PFSK-1 (cell line): ENCODE measurements around the gene PIM3.

Experiments used
- FOXP2 ChIP-seq: optimal IDR thresholded peaks from 2 replicates; pipeline ENCODE3; 2011; ENCODE audit warnings: borderline replicate concordance, control low read depth, inconsistent platforms; ENCODE audit not compliant: insufficient read depth; ENCODE audit errors: extremely low read length, extremely low read depth
- POLR2AphosphoS5 ChIP-seq: IDR thresholded peaks from 2 replicates; pipeline ENCODE4 v1.6.1; 2012; ENCODE audit warnings: low read depth, mild to moderate bottlenecking, control low read depth, low read length, moderate library complexity
- TAF1 ChIP-seq: IDR thresholded peaks from 2 replicates; pipeline ENCODE4 v1.6.1; 2012; ENCODE audit warnings: low read length, control low read depth, borderline replicate concordance; ENCODE audit not compliant: insufficient read depth

- TF ChIP-seq POLR2AphosphoS5 (no peak), TAF1 (no peak), FOXP2 (no peak)
Measured at GRCh38 chr22:49961005-49961600, 531 bp downstream of the PIM3 start.
